GM18909 (cell line): Measurements from ENCODE around the gene GFRA4.

Experiments used
- ATAC-seq: cut with Tn5 transposase; IDR thresholded peaks from one replicate; pipeline ENCODE4 v1.9.1; 2021; ENCODE audit warnings: mild to moderate bottlenecking; ENCODE audit not compliant: unreplicated experiment, poor library complexity

GFRA4 gene

DNA sequence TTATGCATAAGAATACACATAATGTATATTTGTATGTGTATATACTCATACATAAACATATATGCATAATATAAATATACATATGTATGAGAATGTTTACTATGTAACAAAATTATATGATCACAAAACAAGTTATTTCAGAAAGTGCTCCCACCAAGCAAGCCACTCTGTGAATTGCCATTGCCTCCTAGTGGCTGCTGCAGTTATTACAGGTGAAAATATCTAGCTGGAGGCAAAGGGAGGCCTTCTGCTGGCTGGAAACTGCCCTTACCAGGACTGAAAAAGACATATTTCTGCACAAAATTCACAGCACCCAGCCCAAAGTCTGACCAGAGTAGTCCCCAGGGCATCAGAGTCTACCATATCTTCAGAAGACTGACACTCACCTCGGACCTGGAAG is 33.0 kb upstream of the GFRA4 start:
- no peak for ATAC-seq

DNA sequence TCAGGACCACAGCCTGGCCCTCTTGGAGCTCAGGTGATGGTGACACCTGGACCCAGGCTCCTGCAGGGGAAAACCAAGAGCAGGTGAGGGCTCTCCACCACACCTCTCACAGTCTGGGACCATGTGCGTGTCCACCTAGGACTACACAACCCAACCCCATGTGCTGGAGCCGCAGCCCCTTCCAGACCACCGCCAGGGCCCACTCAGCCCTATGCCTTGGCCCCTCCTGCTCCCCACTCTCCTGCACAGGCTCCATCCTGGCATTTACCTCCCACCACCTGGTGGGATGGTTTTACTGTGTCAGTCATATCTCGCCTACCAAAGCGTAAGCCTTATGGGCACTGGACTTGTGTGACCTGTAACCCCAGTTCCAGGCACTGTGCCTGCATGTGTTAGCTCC is 31.7 kb upstream of the GFRA4 start:
- ATAC-seq, result no peak

DNA sequence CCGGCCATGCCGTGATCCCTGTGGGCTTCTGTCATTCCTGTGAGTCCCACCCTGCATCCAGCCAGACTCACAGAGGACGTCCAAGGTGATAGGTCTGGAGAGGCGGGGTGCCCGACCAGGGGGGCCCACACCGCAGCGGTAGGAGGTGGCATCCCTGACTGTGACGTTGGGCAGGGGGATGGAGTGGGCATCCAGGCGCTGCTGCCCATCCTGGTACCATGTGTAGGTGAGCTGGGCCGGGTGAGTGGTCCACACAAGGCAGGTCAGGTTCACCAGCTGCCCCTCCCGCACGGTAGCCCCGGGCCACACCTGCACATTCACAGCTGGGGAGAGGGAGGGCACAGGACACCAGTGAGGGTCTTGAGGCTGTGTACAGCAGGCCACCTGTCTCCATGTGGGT is 30.2 kb upstream of the GFRA4 start:
- ATAC-seq, result no peak

DNA sequence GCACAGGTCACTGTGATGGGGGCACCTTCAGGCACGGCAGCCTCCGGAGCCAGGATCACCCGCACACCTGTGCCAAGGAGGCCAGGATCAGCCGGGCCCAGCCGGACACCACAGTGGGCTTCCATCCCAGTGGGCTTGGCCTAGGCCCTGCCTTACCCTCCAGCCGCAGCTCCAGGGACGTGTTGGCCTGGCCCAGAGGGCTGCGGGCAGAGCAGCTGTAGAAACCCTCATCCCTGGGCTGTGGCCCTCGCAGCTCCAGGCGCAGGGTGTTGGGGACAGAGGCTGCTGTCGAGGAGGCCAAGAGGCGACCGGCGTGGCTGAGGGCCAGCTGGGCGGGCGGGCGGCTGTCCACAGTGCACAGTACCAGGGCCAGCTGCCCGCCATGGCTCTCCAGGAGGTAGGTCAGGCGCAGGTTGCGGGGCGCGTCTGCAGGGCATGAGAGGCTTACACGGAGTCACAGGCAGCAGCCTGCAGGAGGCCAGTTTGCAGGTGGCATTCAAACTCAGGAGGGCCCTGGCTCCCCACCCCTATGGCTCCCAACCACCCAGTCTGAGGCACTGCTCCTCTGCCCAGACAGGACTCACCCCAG is 29.6 kb upstream of the GFRA4 start:
- no peak for ATAC-seq

DNA sequence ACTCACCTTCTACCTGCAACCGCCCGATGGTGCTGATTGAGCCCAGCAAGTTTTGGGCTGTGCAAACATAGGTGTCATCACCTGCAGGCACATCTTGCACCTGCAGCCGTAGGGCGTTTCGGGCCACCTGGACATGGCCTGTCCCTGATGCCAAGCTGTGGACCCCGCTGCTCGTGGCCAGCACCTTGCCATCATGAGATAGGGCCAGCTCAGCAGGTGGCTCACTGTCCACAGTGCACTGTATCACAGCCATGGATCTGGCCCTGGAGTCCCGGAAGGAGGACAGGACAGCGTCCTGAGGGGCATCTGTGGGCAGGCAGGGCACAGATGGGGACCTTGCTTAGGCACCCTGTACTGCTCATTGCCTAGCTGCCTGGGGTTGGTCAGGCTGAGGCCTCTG is 28.7 kb upstream of the GFRA4 start:
- no peak for ATAC-seq

DNA sequence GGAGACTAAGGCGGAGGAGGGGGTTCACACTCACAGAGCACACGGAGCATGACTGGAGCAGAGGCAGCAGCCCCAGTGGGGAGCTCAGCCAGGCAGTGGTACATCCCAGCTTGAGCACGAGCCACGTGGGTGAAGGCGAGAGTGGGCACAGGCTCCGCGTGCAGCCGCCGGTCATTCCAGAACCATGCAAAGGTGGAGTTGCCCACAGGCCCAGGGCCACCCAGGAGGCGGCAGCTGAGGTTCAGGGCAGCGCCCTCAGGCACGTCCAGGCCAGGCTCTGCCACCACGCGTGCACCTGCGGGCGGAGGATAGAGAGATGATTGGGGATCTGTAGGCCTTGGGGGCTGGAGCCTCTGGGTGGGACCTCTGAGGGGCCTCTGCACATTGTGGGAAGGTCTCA is 28.1 kb upstream of the GFRA4 start:
- ATAC-seq, result no peak

DNA sequence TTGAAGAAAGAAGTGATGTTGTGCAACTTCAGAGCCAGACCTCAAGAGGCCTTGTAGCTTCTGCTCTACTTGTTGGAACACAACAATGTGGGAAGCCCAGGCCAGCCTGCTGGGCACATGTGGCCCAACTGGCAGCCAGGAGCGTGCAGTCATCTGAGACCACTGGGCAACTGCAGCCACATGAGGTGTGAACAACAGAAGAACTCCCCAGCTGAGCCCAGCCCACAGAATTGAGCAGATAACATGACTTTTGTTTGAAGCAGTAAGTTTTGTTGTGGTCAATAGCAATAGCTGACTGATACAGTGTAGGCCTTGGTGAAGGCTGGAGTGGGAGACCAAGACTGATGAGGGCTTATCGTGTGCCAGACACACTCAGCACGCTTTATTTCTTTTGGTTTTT is 27.2 kb upstream of the GFRA4 start:
- ATAC-seq, result no peak

DNA sequence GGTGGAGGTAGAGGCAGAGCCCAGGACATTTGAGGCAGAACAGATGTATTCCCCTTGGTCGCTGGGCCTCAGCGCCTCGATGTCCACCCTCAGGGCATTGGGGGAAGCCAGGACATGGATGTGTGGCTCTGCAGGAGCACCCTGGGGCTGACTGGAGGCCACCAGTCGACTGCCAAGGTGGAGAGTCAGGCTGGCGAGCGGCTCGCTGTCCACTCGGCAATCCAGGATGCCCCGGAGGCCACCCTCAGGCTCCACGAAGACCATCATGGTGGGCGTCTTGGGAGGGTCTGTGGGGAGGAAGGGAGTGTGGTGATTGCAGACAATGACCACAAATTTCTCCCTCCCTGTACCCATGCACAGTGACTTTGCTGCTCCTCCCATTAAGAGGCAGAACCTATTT is 26.8 kb upstream of the GFRA4 start:
- no peak for ATAC-seq

DNA sequence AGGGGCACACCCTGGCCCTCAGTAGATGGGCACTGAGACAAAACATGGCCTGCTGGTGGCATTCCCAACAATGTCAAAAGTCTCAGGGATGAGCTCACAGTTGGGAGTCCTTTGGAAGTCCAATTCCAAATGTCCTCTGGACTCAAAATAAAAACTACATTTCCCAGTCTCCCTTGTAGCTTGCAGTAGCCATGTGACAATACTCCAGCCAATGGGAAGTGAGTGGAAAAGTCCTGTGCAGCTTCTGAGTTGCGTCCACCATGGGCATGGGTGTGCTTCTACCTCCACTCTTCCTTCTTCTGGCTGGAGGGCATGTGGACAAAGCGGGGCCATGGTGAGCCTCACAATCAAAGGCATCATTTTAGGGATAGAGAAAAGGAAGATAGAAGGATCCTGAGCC is 24.5 kb upstream of the GFRA4 start:
- no peak for ATAC-seq

DNA sequence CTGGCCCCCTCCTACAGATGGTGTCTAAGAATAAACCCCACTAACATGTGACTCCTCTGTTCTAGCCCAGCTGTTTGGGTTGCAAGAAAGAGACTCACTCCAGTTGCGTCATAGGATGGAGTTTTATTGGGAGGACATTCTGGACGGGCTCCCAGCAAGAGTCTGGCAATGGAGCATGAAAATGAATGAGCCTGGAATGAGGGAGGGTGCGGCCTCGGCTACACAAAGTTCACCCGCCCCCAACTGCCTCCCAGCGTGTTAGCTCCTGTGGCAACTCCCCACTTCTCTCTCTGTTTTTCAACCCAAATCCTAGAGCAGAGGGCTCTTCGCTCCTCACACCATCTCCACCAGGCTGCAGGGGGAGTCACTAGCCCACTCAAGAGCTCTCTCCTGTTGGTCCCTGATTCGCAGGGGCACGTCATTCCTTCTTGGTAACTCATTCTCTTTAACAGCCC is 23.7 kb upstream of the GFRA4 start:
- no peak for ATAC-seq

DNA sequence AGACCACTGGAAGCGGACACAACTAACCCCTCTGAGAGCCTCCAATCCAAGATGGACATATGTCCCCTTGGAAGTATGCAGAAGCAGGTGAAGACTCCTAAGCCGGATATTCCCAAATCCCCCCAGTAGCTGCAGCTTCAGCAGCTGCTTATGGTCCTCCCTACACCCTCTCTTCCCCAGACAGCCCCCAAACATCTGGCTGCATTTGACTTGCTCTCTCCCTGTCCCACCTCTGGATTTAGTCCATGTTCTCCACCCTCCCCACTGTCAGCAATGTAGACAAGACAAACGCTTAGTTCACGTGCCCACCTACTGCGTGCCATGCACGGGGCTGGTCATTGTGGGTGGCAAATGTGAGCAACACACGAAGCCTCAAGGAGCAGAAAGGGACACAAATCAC is 23.2 kb upstream of the GFRA4 start:
- no peak for ATAC-seq

DNA sequence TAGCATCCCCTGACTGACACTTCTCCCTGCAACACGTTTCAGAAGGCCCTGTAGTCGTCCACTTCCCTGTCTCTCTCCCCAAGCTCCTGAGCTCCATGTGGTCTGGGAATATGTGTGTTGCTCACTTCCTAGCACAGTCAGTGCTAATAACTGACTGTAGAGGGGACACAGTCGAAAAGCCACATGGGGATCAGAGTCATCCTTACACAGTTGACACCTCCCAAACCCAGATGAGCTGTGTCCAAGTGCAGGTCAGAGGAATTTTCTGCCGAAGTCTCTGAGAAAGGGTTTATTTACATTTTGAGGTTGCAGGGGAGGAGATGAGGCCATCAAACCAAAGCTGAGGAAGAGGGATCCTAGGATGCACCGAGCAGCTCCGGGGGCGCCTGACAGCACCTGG is 22.1 kb upstream of the GFRA4 start:
- ATAC-seq, result no peak

DNA sequence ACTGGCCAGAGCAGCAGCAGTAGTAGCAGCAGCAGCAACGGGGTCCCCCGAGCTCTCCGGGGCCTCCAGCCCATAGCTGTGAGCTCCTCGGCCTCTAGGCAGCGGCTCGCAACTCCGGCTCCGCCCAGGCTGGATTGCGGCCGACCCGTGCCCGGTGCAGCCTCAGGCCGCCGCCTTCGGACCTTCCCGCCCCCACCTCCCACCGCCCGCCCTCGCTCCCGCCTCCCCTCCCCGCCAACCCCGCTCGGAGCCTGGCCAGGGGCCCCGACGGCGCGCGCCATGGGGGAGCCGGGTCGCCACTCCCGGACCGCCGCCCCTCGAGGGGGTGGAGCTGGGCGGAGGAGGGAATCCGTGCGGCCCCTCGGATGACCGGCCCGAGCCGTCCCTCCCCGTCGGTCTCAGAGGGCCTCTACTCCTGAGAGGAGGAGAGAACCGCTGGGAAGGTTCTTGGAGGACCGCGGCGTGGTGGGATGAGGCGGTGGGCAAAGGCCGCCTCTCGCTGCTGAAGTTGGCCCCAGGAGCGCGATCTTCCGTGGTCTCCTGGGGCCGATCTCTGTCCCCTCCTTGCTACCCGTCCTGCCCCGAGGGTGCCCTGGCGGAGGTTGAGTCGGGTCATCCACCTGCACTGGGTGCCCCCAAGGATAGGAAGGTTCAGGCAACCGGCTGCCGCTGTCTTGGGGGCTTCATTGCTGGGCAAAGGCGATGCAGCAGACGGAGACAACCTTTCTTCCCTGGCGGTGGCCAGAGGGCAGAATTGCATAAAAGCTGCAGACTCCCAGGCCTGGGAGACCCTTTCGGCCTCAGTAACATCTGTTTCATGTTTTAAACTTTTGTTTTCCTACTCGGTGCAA is 19.0 kb upstream of the GFRA4 start, which contains the start of gene ADAM33:
ADAM33 (minus strand) TSS at position 80 of the 851 bp plus-strand sequence; CDS start at position 74, 6 bp downstream.
- no peak for ATAC-seq

DNA sequence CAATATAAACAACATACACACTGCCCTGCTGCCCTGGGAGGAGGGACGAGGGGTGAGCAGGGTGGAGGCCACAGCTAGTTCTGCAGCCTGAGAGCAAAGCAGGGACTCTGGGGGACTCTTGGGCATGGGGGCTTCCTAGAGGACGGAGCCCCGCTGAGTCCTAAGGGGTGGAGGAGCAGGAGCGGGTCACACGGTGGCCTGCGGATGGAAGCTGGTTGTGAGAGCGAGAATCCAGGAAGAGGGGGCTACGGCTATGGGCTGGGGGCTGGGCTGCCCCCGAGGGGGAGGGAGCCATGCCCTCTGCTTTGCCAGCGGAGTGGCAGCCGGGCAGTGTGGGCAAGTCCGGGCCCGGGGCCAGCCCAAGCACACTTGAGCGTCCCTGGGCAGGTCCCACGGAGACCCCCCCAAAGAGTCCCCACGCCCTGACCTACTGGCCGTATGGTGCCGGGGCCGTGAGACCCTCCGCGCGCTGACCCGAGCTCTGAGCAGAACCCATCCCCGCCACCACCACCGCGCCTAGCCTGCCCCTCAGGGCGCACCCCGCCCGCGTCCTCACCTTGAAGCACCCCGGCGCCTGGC is 18.2 kb upstream of the GFRA4 start:
- no peak for ATAC-seq

DNA sequence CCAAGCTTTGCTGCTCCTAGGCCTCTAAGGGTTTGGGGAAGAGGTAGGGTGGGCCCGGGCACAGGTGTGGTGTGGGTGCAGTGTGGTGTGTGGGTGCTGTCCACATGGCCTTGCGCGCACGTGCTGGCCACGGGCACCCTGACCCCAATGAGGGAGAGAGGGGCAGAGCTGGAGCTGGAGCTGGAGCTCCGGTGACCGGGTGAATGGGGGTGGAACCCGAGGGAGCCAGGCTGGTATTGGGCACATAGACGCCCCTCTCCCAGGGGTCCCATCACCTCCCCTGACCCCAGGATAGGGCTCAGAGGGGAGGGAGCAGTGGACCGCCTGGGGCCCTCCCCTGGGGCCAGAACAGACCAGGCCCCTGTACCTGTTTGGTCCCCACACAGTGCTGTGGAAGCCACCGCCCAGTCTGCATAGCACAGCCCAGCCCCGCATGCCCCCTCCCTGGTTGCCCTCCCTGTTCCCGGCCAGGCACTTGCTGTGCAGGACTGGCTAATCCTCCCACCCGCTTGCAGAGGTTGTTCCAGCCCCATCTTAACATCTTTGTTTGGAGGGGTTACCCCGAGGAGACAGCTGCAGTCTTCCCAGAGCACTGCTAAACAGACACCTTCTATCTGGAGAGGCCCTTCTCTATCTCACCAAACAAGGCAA is 17.6 kb upstream of the GFRA4 start:
- ATAC-seq, result no peak

DNA sequence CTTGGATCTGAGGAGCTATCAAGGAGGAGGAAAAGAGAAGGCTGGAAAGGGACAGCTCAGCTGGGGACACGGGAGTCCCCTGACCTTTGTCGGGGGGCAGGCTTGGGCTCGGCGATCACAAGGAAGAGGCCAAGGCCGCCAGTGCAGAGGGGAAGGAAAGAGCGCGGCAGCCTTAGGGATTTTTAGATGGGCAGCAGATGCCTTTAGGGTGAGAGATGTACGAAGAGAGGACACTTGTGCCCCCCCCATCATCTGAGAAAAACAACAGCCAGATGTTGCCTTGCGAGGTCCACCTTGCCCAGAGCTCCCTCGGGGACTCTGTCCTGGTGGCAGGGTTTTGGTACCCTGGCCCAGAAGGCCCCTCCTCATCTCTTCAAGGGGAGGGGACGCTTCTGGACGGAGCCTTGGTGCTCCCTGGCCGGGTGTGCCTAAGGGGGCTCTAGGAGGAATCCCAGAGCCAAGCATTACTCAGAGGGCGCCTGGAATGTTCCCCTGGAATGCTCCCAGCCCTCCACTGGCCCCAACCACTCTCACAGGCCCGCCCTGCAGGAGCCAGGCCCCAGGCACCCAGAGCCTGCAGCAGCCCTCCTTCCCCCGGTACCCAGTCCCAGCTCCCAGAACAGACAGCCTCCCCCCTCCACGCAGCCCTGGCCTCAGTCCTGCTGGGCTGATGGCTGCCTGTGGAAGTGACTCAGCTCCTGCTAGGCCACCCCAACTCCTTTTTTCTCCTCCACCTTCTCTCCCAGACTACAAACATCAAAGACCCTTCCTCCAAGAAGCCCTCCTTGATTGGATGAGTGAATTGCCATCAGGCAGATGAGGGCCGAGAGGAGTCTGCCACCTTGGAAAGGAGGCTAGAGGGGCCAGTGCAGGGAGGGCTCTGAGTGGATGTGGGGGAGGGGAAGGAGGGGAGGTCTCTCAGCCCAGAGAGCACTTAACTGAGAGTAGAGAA is 16.8 kb upstream of the GFRA4 start:
- ATAC-seq, result no peak

DNA sequence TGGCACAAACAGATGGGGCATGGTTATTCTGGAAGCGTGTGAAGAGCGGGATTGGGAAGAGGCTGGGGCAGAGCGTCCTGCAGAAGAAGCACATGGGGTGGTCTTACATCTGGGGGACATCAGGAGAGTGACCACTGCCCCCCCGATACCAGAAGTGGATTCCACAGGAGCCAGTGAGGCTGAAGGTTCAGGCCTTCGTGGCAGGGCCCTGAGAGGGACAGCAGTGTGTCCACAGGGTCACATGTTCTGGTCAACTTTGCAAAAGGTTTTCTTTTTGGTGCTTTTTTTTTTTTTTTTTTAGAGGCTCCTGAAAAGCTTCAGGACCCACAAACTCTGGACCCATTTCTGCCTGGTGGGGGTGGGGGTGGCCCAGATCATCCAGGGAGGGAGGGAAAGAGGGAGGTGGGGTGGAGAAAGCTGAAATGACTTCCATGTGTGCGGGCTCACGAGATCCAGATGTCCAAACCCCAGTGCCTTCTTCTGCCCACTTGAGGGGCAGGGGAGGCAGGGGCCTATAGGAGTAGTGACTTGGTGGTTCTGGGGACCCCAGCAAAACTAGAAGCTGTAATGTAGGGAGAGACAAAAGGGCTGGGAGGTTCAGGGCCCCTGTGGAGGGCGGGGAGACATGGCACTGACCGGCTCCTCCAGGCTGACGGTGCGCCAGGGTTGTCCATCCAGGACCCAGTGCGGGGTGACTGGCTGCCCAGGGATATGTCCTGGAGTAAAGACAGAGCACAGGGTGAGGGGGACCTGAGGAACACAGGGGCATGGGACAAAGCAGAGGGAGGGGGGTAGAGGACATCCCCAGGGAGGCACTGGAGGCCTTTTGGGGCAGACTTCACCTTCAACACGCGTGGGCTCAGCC is 15.9 kb upstream of the GFRA4 start:
- ATAC-seq, result no peak

DNA sequence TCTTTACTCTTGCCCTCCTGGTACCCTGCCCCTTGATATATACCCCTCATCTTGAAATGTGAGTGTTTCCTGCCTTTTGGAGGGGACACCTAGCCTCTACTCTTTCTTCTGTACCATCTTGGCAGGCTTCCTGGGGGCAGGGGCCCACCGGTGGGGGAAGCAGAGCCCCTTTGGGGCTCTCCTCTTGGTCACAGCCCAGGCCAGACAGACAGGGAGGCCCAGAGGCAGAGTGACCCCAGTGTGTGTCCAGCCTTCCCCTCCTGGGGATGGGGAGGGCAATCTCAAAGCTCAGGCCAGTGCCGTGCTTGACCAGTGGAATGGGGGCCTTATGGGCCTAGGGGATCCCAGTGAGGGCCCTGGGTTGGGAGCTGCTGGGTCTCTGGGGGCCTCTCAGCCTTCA is 15.0 kb upstream of the GFRA4 start:
- ATAC-seq, result no peak

DNA sequence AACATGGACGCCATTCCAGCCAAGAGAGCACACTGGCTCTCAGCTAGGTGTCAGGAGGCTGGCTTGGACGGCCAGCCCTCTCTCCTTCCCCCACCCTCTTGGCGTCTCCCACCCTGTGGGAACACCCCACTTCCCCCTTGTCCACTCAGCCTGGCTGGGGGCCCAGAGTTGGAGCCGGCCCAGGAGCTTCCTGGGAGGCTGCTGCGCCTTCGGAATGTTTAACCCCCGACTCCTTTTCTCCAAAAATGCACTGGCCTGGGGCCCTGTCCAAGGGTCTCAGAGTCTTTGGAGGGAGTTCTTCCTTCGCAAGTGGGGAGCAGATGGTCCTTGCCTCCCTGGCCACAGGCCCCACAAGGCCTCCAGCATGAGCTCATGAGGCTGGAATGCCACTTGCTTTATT is 14.5 kb upstream of the GFRA4 start:
- ATAC-seq, result no peak
